ENCODE data around the gene PRKAG2.

DNA sequence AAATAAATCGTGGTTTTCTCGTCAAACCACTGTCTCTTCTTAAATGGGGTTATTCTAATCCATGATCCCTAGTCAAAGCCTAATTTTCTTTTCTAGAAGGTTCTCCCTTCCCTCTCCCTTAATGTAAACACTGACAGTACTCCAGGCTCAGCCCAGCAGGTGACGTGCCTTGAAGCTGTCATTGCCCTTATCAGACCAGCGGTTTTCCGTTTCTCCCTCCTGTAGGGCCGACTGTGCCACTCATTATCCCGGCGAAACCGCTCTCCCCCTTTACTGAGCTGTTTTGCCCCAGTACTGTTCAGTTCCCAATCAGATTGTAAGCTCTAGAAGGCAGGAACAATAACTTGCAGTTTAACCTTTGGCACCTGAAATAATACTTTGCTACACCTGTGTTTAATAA lies 203.7 kb downstream of the PRKAG2 start:
- TF ChIP-seq PAX5 (IDR thresholded peaks at IDR 0.05; ENCODE audit: insufficient read depth, low read length, severe bottlenecking): no peak
- no peak for TF ChIP-seq TAF1 (IDR thresholded peaks at IDR 0.05; ENCODE audit: low read depth, low read length)
- no peak for TF ChIP-seq POLR2A (IDR thresholded peaks at IDR 0.05; ENCODE audit: low read depth, low read length)
- no peak for TF ChIP-seq POLR2AphosphoS5 (IDR thresholded peaks at IDR 0.05; ENCODE audit: low read depth, low read length)
- TF ChIP-seq POU2F2 (IDR thresholded peaks at IDR 0.05; ENCODE audit: low read depth, low read length): no peak
- no peak for TF ChIP-seq SPI1 (IDR thresholded peaks at IDR 0.05; ENCODE audit: low read depth, low read length)

All from GM12891 (cell line).